CD4-positive, alpha-beta T cell treated with Interleukin-21 for 1 hour (primary cell): ENCODE data around the gene ARL4A.
A peak's percentile ranks its signal among the peaks of the same experiment; 100 is the strongest.

ENCODE experiments used
- DNase-seq: peaks from one replicate; pipeline ENCODE4 v3.0.0-alpha.2; 2020

Gene ARL4A

DNA sequence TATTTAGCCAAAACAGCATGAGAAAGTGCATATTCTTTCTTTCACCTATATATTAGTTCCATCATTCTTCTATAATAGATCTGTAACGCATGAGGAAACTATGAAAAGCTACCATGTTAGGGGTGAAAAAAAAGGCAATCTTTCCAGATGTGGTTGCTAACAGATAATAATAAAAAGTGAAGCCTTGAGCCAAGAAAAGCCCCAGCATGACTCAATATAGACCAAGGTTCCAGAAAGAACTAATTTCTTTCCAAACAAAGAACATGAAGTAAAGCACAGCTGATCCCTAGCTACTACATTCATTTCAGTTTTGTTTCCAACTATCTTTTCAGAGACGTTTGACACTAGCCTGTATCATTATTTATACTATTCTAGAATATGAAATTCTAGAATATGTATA lies 16.4 kb downstream of the ARL4A start:
- DNase-seq, result no peak

- DNase-seq, result no peak
Measured at GRCh38 chr7:12705878-12706277, 18.4 kb downstream of the ARL4A start.

DNA sequence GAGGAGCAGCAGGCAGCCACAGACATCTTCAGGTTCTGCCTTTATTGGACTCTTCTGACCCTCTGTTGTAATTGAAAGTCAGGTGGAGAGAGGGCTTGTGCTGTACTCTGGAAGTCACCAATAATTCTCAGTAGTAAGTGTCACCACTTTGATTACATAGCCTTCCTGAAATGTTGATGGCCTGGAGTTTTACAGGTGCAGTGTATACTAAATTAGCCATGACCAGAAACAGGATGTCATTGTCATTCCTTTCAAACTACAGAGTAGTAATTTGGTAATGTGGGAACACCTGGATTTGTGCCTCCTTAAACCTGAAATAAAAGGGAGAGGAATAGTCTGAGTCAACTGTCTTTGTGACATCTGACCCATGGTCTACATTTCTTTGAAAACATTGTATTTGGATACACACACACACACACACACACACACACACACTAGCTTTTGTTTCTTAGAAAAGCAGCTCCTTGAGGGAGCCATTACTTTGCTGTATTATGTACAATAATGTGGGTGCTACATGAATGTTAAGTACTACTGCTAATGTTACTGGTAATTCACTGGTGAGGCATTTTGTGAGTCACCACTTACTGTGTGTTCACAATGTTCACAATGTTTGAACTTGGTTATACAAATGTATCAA lies 19.6 kb downstream of the ARL4A start:
- DNase-seq, result no peak

DNA sequence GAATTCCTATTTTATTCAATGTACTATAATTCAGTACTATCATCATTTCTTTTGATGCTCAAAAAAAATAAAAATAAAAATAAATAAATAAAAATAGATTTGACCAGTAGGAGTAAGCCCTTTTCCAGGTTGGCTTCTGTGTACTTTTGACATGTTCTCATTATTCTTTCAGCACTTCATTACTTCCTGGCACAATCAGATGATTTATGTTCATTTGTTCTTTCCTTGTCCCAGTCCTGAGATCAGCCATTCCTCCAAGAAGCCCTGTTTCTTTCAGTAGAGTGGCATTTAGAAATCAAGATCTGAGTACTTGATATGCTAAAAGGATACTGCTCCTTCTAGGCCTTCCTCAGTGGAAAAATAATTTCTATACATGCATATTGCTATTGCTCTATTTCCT lies 20.9 kb downstream of the ARL4A start:
- DNase-seq, result no peak

DNA sequence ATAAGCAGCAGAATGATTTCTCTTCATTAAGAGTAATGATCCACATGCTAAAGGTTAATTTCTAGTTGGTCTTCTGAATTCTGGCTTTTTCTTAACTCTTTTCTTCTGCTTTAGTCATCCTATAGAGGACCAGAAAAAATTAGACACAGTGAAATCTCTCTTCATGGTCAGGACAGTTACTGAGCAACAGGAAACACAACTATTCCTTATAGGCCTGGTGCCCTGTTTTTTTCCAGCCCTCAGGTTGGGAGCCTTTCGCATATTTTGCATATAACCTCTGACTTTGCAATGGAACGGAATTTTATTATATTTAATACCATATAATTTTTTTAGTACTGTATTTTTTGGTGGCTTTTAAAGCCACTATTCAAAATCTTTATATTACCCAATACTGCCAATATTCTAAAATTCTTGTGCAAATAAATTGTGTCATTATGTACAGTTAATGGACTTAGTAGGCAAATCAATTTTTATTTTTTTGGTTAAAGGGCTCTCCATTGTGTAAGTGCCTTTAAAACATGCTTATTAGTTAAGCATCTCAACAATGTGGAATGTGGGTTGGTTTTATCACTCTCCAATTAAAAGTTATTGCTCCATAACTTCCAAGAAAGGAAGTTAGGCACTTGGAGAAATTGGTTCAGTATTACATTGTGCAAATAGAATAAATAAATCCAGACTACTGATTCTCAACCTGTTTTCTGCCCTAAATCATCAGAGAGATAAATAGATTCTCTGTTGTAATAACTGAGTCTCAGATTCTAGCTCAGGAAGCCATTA lies 22.5 kb downstream of the ARL4A start:
- DNase-seq, result no peak

DNA sequence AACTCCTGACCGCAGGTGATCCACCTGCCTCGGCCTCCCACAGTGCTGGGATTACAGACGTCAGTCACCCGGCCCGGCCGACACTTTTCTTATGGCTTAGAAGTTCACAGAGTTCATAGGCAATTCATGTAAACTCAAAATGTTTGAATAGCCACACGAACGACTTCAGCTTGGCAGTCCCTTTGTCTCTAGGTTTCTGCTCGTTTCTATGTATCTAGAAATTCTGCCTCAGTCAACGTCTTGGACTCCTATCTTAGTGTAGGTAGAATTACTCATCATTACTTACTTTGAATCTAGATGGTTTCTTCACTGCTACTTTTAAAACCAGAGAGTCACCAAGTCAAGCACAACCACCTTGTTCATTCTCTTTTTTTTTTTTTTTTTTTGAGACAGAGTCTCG lies 23.7 kb downstream of the ARL4A start:
- DNase-seq, result no peak

DNA sequence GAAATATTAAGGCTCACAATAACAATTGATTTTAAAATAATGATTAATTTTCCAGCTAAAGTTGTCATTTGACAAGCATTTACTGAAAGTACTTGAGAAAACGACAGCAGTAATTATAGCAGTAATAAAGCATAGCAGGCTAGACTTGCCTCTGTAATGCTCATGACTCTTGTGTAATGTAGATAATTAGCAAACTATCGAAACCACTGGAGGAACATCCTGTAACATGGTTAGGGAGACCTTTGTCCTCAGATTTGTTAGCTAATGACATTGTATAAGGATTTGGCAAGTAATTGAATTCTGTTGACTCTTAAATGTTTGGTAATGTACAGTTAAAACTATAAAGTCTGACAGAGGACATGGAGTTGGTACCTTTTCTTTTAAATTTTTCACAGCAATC lies 24.8 kb downstream of the ARL4A start:
- no peak for DNase-seq

DNA sequence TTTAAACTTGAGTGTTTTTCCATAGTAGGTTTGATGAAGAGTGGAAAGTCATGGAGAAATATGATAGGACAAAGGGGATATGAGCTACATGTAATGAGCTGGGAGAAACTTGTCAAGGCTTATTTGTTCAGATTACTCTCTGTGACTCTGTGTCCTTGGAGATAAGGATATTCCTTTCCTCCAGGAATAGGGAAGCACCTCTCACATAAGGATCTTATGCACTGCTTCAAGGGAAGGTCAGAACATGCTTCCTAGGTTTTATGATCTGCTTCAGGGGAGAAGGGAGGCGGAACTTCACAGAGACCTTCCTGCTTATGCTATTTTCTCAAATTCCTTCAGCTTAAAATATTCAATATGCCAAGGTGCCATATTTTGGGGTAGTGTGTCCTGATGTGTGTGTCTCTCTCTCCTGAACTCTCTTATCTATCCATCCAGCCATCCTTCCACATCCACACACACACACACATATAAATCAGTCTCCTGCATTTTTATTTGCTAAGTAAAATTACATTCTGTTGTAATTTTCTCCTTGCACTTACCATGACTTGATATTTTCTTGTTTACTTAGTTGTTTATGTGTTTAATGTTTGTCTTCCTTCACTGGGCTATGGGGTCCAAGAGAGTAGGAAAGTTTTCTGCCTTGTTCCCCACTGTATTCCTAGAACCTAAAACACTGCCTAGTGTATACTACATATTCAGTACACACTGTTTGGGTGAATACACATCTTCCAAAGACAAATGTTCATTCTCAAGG lies 26.4 kb downstream of the ARL4A start:
- DNase-seq, result no peak

DNA sequence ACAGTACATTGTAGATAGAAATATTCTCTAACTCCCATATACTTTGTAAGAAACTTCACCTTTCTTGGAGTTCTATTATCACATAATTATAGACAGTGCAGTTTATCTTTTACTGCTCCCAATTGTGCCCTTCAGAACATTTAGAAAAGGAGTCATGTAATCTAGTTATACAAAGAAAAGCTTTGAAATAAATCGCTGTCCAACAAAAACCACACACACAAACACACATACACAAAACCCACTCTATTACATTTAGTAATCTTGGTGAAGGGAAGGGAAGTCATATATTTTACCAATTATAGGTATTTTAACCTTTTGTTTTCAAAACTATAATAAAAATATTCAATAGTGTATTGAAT lies 26.9 kb downstream of the ARL4A start:
- DNase-seq, result no peak

DNA sequence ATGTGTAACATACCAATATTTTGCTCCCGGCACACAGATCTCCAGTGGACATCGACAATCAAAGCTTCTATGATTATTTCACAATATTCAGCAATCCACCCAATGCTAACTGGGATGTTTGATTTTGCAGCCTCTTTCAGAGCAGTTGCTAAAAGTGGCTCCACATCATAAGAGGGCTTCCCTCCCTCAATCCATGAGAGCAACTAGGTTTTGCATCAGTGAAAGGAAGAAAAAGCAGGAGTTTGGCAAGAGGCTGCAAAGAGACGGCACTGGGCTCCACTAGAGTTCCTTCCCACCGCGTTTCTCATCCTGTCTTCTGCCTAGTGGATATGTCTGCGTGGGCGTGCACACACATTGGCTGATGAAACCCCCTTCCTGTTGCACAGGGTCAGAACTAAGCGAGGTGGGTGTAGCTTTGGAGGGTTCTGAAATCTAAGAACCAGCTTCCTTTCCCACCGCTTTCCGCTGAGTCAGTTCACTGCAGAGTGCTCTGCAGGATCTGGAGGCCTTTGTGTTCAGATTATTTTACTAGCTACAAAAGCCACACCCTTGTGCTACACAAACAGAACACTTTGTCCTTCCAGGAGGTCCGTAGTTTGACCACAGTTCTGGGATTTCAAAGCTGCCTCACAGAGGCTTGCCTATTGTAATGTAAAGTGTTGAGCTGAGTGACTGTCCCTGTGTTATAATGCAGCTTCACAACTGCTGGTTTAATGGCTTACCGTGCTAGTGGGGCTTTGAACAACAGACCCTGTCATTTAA lies 28.1 kb downstream of the ARL4A start:
- peak; percentile 3 for DNase-seq

DNA sequence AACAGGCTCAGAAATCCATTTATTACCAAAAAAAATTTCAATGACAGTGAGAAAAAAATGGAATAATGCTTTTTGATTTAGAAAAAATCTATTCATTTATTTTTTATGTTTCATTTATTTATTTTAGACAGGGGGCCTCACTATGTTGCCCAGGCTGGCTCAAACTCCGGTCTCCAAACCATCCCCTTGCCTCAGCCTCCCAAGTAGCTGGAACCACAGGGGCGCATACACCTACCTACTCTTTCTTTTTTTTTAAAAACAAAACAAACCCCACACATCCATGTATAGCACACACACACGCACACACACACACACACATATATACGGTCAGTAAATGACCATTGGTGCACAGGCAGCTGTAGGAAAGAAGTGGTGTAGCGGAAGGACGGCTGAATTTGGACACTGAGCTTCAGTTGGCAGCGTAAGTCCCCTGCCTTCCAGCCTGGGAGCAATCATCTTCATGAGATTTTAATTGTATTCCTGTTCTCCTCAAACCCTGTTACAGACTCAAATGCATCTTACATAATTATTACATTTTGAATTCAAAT lies 28.8 kb downstream of the ARL4A start:
- no peak for DNase-seq

DNA sequence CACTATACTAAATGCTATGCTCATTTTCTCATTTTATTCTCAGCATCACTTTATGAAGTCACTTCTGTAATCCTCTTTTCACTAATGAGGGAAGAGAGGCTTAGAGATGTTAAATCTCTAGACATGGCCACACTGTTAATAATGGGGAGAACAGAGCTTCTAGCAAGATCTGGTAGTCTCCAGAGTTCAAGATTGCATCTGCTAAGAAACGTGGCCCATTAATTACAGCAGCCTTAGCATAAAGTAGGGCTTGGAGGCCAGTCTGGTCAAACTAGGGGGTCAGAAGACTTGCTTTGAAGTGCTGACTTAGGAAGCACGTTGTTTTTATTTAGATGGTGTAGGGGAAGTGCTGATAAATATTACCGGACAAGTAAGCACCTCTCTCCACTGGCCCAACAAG lies 29.3 kb downstream of the ARL4A start:
- no peak for DNase-seq

GRCh38 chr7:12719141-12719919 lies 31.9 kb downstream of the ARL4A start:
- no peak for DNase-seq

DNA sequence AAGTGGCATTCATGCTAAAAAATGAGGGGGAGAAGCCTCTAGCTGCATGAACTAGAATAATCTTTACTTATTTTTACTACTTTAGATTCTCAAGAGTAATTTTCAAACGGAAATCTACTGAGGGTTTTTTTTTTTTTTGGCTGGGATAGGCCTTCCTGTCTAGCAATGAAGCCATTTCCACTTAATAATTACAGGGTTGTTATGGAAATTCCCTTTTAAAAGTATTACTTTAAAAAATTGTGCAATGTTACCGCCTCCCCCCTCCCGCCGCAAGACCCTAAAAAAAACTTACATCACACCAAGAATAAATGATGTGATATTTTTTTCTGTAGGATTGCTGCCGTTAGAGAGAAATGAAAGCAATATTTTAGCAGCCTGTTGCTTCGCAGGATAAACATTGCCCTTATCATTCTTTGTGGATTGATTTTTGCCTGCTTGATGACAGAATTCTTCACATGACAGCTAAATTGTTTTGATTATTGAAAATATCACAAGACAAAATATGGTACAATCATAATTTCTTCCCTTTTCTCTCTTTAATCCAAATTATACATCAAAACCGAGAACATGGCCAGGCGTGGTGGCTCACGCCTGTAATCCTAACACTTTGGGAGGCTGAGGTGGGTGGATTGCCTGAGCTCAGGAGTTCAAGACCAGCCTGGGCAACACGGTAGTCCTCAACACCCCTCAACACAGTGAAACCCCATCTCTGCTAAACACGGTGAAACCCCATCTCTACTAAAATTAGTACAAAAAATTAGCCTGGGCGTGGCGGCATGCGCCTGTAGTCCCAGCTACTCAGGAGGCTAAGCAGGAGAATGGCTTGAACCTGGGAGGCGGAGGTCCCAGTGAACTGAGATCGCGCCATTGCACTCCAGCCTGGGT lies 32.8 kb downstream of the ARL4A start:
- DNase-seq, result no peak

- DNase-seq, result no peak
Measured at GRCh38 chr7:12721286-12721830, 33.9 kb downstream of the ARL4A start.

- DNase-seq, result no peak
Measured at GRCh38 chr7:12722136-12722535, 34.7 kb downstream of the ARL4A start.

GRCh38 chr7:12722636-12723605 lies 35.5 kb downstream of the ARL4A start:
- DNase-seq, result no peak

DNA sequence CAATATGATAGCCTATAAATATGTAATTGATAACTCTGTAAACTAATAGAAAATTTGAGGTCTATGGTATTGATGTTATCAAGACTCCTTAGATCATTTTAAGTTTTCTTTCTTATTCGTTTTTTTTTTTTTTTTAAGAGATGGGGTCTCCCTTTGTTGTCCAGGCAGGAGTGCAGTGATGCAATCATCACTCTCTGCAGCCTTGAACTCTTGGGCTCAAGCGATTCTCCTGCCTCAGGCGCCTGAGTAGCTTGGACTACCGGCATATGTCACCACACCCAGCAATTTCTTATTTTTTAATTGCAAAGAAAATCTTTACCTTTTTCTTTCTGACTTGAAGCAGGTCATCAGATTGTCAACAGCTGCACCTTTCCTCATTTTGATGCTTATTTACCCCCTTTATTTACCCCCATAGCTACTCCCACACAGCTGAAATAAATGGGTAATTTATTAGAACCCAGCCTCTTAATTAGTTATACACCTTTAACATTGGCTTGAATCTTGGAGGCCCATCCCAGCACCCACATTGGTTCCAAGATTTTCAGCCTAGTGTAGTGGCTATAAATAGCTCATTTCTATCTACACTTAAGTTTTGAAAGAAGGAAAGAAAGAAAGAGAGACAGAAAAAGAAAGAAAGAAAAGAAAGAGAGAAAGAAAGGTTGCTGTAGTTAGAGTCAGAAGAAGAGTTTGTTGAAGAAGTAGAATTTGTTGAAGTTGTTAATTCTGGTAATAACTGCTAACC lies 38.3 kb downstream of the ARL4A start:
- DNase-seq, result no peak

GRCh38 chr7:12726908-12727307 lies 39.5 kb downstream of the ARL4A start:
- DNase-seq, result no peak
